HepG2 (cell line): Measurements from ENCODE around the gene CEP250. TPM values are rescaled to one million over a fixed set of nuclear protein-coding genes. Genes with fewer than 3 reads are reported as not detected.

Experiments used
- HDAC2 ChIP-seq: sonication (generic); formaldehyde crosslinking; IDR thresholded peaks from 2 replicates; pipeline ENCODE4 v1.4.0; 2020; ENCODE audit warnings: missing genetic modification reagents
- KIAA2018 ChIP-seq: sonication (generic); formaldehyde crosslinking; IDR thresholded peaks from 2 replicates; pipeline ENCODE4 v1.5.0; 2020; ENCODE audit warnings: mild to moderate bottlenecking, missing genetic modification reagents, borderline replicate concordance
- NR3C1 ChIP-seq: sonication (generic); formaldehyde crosslinking; IDR thresholded peaks from 2 replicates; pipeline ENCODE4 v1.4.0; 2020; ENCODE audit warnings: missing genetic modification reagents
- PCBP1 ChIP-seq: fragments of 200-400 bp; formaldehyde crosslinking; IDR thresholded peaks from 2 replicates; pipeline ENCODE4 v1.6.1; 2017; ENCODE audit warnings: mild to moderate bottlenecking, low read depth, low read length, borderline replicate concordance
- PTBP1 ChIP-seq: fragments of 200-400 bp; formaldehyde crosslinking; IDR thresholded peaks from 2 replicates; pipeline ENCODE4 v1.6.1; 2018; ENCODE audit warnings: low read length, low read depth; ENCODE audit not compliant: poor library complexity, severe bottlenecking
- ZBTB42 ChIP-seq: sonication (generic); formaldehyde crosslinking; IDR thresholded peaks from 2 replicates; pipeline ENCODE4 v1.5.0; 2020; ENCODE audit warnings: mild to moderate bottlenecking, missing genetic modification reagents
- ZFAT ChIP-seq: sonication (generic); formaldehyde crosslinking; conservative IDR thresholded peaks from 2 replicates; pipeline ENCODE4 v1.8.1; 2023; ENCODE audit warnings: missing genetic modification reagents, inconsistent platforms
- ZMAT3 ChIP-seq: sonication (generic); formaldehyde crosslinking; conservative IDR thresholded peaks from 2 replicates; pipeline ENCODE4 v1.7.0; 2021; ENCODE audit warnings: missing genetic modification reagents
- ZNF274 ChIP-seq: sonication (generic); formaldehyde crosslinking; IDR thresholded peaks from 2 replicates; pipeline ENCODE4 v1.5.1; 2020; ENCODE audit warnings: mild to moderate bottlenecking, missing genetic modification reagents
- ZNF576 ChIP-seq: sonication (generic); formaldehyde crosslinking; IDR thresholded peaks from 2 replicates; pipeline ENCODE4 v1.4.0; 2020; ENCODE audit warnings: mild to moderate bottlenecking, missing genetic modification reagents
- ZNF710 ChIP-seq: sonication (generic); formaldehyde crosslinking; IDR thresholded peaks from 2 replicates; pipeline ENCODE4 v1.5.0; 2020; ENCODE audit warnings: mild to moderate bottlenecking, missing genetic modification reagents, borderline replicate concordance
- ZSCAN22 ChIP-seq: sonication (generic); formaldehyde crosslinking; IDR thresholded peaks from 2 replicates; pipeline ENCODE4 v1.4.0; 2020; ENCODE audit warnings: mild to moderate bottlenecking, missing genetic modification reagents
- polyA plus RNA-seq, 8 experiments: library from polyadenylated mRNA; depleted of rRNA in 3 of 8; stranded (reverse) in 7 of 8; unstranded in 1 of 8; fragments of >200 nt; fragmentation: Illumina TruSeq in 4 of 8; extraction: Trizol in 4 of 8; gene quantifications; 2 replicates each; pipeline versions ENCODE4 v1.2.1 to v1.2.3, GENCODE V29; 2011 to 2016; ENCODE audit warnings: low read depth in 4 of 8, missing spikeins in 1 of 8, mixed read lengths in 1 of 8; ENCODE audit not compliant: insufficient read depth in 1 of 8
- total RNA-seq, 5 experiments: library from RNA; depleted of rRNA; stranded (reverse); fragments of >200 nt; fragmentation: Illumina TruSeq; extraction: Trizol; gene quantifications; 2 replicates each; pipeline ENCODE4 v1.2.3, GENCODE V29; 2016; ENCODE audit warnings: low read depth in 1 of 5
- TF ChIP-seq, protein P1 (sequence below): sonication (generic); formaldehyde crosslinking; IDR thresholded peaks from 2 replicates; pipeline ENCODE4 v1.8.0; 2022; ENCODE audit warnings: missing genetic modification reagents, mild to moderate bottlenecking, moderate library complexity, borderline replicate concordance
- TF ChIP-seq, protein P2 (sequence below): sonication (generic); formaldehyde crosslinking; IDR thresholded peaks from 2 replicates; pipeline ENCODE4 v1.8.0; 2022; ENCODE audit warnings: mild to moderate bottlenecking, missing genetic modification reagents, borderline replicate concordance

Gene CEP250
- total and polyA plus RNA-seq, 2 of the 13 experiments (the other 11 are each of a cell fraction or from before 2014, with no cell fraction given), result 28.8 to 55.3 TPM

GRCh38 chr20:35463455-35464300, 8.3 kb downstream of the CEP250 start (continued):
- TF ChIP-seq KIAA2018 (CRISPR knock-in tag), result no peak
- no peak for TF ChIP-seq ZFAT (CRISPR knock-in tag)
- TF ChIP-seq NR3C1, result no peak
- no peak for TF ChIP-seq PTBP1
- TF ChIP-seq ZSCAN22 (CRISPR knock-in tag), result no peak
- no peak for TF ChIP-seq ZNF576 (CRISPR knock-in tag)
- TF ChIP-seq ZNF274 (CRISPR knock-in tag), result 0 out of 2 replicates have a peak, but pooled peaks have one; percentile 63
- TF ChIP-seq, protein P1, sequence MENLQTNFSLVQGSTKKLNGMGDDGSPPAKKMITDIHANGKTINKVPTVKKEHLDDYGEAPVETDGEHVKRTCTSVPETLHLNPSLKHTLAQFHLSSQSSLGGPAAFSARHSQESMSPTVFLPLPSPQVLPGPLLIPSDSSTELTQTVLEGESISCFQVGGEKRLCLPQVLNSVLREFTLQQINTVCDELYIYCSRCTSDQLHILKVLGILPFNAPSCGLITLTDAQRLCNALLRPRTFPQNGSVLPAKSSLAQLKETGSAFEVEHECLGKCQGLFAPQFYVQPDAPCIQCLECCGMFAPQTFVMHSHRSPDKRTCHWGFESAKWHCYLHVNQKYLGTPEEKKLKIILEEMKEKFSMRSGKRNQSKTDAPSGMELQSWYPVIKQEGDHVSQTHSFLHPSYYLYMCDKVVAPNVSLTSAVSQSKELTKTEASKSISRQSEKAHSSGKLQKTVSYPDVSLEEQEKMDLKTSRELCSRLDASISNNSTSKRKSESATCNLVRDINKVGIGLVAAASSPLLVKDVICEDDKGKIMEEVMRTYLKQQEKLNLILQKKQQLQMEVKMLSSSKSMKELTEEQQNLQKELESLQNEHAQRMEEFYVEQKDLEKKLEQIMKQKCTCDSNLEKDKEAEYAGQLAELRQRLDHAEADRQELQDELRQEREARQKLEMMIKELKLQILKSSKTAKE (CRISPR knock-in tag), result no peak
- no peak for TF ChIP-seq ZBTB42 (CRISPR knock-in tag)
- TF ChIP-seq ZMAT3 (CRISPR knock-in tag), result no peak
- TF ChIP-seq, protein P2, sequence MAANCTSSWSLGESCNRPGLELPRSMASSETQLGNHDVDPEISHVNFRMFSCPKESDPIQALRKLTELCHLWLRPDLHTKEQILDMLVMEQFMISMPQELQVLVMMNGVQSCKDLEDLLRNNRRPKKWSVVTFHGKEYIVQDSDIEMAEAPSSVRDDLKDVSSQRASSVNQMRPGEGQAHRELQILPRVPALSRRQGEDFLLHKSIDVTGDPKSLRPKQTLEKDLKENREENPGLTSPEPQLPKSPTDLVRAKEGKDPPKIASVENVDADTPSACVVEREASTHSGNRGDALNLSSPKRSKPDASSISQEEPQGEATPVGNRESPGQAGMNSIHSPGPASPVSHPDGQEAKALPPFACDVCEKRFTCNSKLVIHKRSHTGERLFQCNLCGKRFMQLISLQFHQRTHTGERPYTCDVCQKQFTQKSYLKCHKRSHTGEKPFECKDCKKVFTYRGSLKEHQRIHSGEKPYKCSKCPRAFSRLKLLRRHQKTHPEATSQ (CRISPR knock-in tag), result no peak
- TF ChIP-seq ZNF710 (CRISPR knock-in tag), result no peak
- TF ChIP-seq HDAC2, result no peak
- no peak for TF ChIP-seq PCBP1
